Kidney epithelial cell (primary cell): ENCODE data around the gene ZNF557. TPM values are rescaled to one million over a fixed set of nuclear protein-coding genes. Genes with fewer than 3 reads are reported as not detected.

Experiments used
- DNase-seq: peaks from one replicate; pipeline ENCODE4 v3.0.0-alpha.2; 2010; ENCODE audit warnings: low read depth
- H3K27me3 ChIP-seq: 2 replicates; pipeline ENCODE4 v1.6.0; 2011; ENCODE audit warnings: low read length; ENCODE audit not compliant: control insufficient read depth, insufficient read depth
- H3K36me3 ChIP-seq: 2 replicates; pipeline ENCODE4 v1.5.1; 2011; ENCODE audit warnings: low read length; ENCODE audit not compliant: control insufficient read depth, insufficient read depth
- H3K4me3 ChIP-seq: 2 replicates; pipeline ENCODE4 v1.5.1; 2011; ENCODE audit warnings: low read depth, mild to moderate bottlenecking, control low read depth, low read length
- total RNA-seq: library from RNA; depleted of rRNA; stranded (reverse); fragments of >200 nt; gene quantifications from 2 replicates; pipeline ENCODE4 v1.2.3, GENCODE V29; 2015
- TF ChIP-seq, protein P1 (sequence below): IDR thresholded peaks from 2 replicates; pipeline ENCODE4 v1.5.1; 2011; ENCODE audit warnings: mild to moderate bottlenecking, moderate library complexity, low read length, control low read depth, inconsistent platforms; ENCODE audit not compliant: insufficient read depth, poor library complexity, severe bottlenecking

Gene ZNF557
- total RNA-seq, 1 donor from 2014 or later, result 10.9 TPM

DNA sequence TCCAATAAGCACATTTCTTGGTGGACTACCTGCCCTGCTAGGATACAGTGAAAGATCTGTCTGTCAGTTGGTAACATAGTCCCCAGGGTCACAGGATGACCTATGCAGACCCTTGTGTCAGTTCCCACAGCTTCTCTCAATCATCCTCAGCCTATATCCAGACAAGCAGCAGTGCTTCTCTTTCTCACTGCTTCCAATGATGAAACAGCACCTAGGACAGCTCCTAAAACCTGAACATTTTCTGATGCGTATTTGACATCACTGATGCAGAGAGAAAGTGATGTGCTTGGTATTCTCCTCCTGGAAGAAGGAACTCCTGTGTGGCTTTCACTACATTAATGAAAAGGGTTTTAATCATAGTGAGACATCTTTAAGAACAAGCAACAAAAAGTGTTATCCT is 43.7 kb downstream of the ZNF557 start:
- Histone ChIP-seq H3K36me3 (no peaks in the 10 kb centered on the region), H3K4me3 (no peak overlapping the region), H3K27me3 (no peaks in the 10 kb centered on the region)
- DNase-seq, result no peak
- TF ChIP-seq, protein P1, sequence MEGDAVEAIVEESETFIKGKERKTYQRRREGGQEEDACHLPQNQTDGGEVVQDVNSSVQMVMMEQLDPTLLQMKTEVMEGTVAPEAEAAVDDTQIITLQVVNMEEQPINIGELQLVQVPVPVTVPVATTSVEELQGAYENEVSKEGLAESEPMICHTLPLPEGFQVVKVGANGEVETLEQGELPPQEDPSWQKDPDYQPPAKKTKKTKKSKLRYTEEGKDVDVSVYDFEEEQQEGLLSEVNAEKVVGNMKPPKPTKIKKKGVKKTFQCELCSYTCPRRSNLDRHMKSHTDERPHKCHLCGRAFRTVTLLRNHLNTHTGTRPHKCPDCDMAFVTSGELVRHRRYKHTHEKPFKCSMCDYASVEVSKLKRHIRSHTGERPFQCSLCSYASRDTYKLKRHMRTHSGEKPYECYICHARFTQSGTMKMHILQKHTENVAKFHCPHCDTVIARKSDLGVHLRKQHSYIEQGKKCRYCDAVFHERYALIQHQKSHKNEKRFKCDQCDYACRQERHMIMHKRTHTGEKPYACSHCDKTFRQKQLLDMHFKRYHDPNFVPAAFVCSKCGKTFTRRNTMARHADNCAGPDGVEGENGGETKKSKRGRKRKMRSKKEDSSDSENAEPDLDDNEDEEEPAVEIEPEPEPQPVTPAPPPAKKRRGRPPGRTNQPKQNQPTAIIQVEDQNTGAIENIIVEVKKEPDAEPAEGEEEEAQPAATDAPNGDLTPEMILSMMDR, result no peak

DNA sequence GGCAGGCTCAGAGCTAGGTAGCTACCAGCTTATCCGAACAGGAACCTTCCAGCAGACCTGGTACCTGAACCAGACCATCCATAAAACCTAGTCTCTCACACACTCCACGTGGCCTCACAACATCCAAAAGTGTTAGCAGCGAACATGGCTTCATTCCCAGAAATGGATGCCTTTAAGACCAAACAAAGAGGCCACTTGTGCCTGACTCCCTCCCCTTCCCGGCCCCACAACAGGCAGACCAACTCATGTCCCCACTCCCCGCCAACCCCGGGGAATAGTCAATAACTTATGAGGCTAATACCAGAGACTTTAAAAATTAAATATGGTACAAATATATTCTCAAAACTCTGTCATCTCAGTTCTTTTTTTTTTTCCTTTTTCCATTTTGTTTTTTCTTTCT is 46.2 kb downstream of the ZNF557 start:
- TF ChIP-seq, protein P1, result no peak
- no peak overlapping the region for H3K4me3 ChIP-seq
- no peaks in the 10 kb centered on the region for H3K36me3 ChIP-seq
- no peaks in the 10 kb centered on the region for H3K27me3 ChIP-seq
- DNase-seq, result no peak

- H3K4me3 ChIP-seq, result no peak overlapping the region
- DNase-seq, result no peak
- no peaks in the 10 kb centered on the region for H3K36me3 ChIP-seq
- TF ChIP-seq, protein P1, result no peak
- H3K27me3 ChIP-seq, result no peaks in the 10 kb centered on the region
These were observed 47.7 kb downstream of the ZNF557 start for GRCh38 chr19:7117248-7117647.

DNA sequence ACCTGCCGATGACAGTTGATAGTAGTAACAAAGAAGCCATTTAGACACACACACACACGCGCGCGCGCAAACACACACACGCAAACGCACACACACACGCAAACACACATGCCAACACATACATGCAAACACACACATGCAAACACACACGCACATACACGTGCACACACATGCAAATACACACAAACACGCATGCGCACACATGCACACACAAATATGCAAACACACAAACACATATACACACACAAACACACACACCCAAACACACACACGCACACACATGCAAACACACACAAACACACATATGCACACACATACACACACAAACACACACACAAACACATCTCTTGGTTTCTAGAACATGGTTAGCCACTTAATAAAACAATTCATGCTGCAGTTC is 50.1 kb downstream of the ZNF557 start:
- H3K36me3 ChIP-seq, result peaks cover 2% of the 10 kb centered on the region
- H3K27me3 ChIP-seq, result no peaks in the 10 kb centered on the region
- TF ChIP-seq, protein P1, result no peak
- H3K4me3 ChIP-seq, result no peak overlapping the region
- no peak for DNase-seq

DNA sequence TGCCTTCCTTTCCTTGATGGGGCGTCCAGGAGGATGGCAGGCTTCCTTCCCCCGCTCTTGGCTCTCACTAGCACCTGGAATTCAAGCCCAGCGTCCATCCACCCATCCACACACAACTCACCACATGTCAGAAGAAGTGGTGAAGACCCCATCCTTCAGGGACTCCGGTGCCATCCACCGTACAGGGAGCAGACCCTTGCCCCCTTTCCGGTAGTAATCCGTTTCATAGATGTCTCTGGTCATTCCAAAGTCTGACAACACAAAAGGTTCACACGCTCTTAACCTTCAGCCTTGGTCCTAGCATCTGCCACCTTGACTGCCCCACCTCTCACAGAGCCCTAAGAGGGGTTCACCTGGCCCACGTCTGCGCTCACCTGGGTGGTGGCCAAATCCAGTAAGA is 51.0 kb downstream of the ZNF557 start:
- H3K36me3 ChIP-seq, result peaks cover 2% of the 10 kb centered on the region
- H3K27me3 ChIP-seq, result no peaks in the 10 kb centered on the region
- no peak overlapping the region for H3K4me3 ChIP-seq
- no peak for DNase-seq
- TF ChIP-seq, protein P1, result no peak

GRCh38 chr19:7122701-7123100 is 53.2 kb downstream of the ZNF557 start:
- TF ChIP-seq, protein P1, result no peak
- Histone ChIP-seq H3K27me3 (no peaks in the 10 kb centered on the region), H3K4me3 (no peak overlapping the region), H3K36me3 (peaks cover 2% of the 10 kb centered on the region)
- no peak for DNase-seq
